GM12878 (cell line): ENCODE measurements around the gene HSPA2. TPM values are rescaled to one million over a fixed set of nuclear protein-coding genes. Genes with fewer than 3 reads are reported as not detected.

Experiments used
- ATF2 ChIP-seq: IDR thresholded peaks from 2 replicates; pipeline ENCODE4 v1.6.1; 2012; ENCODE audit warnings: low read length, inconsistent platforms
- ATF7 ChIP-seq: fragments of 450-650 bp; IDR thresholded peaks from 2 replicates; pipeline ENCODE4 v1.6.1; 2016; ENCODE audit warnings: low read depth, mild to moderate bottlenecking
- BCLAF1 ChIP-seq: fragments of 450-650 bp; IDR thresholded peaks from 2 replicates; pipeline ENCODE4 v1.6.1; 2017; ENCODE audit warnings: antibody characterized with exemption, mild to moderate bottlenecking, moderate library complexity
- CBX3 ChIP-seq: fragments of 200-600 bp; sonication (generic); IDR thresholded peaks from 2 replicates; pipeline ENCODE4 v1.6.1; 2016; ENCODE audit warnings: low read depth, borderline replicate concordance
- HDAC2 ChIP-seq: fragments of 200-600 bp; sonication (generic); IDR thresholded peaks from 2 replicates; pipeline ENCODE4 v1.6.1; 2017
- KAT2A ChIP-seq: conservative IDR thresholded peaks from 2 replicates; pipeline ENCODE4 v1.6.1; 2011; ENCODE audit warnings: low read depth, low read length; ENCODE audit not compliant: control insufficient read depth
- MTA3 ChIP-seq: IDR thresholded peaks from 2 replicates; pipeline ENCODE4 v1.6.1; 2012; ENCODE audit warnings: low read length, inconsistent platforms, borderline replicate concordance
- MYB ChIP-seq: fragments of 150-350 bp; IDR thresholded peaks from 2 replicates; pipeline ENCODE4 v1.6.1; 2014; ENCODE audit warnings: mild to moderate bottlenecking, low read depth, low read length, borderline replicate concordance
- SREBF2 ChIP-seq: IDR thresholded peaks from 2 replicates; pipeline ENCODE4 v1.6.1; 2012; ENCODE audit warnings: mild to moderate bottlenecking, low read length
- TCF7 ChIP-seq: IDR thresholded peaks from 2 replicates; pipeline ENCODE4 v1.6.1; 2014; ENCODE audit warnings: antibody characterized with exemption, borderline replicate concordance
- polyA plus RNA-seq, 11 experiments: library from polyadenylated mRNA; depleted of rRNA in 4 of 11; unstranded in 6 of 11; stranded (reverse) in 5 of 11; fragments of >200 nt; fragmentation: Nextera tagmentation in 4 of 11; fragmentation: Illumina TruSeq in 1 of 11; extraction: Ambion mirVana in 4 of 11; extraction: Trizol in 1 of 11; gene quantifications; 1 replicate in 1 of 11; 2 replicates in 10 of 11; pipeline versions ENCODE4 v1.2.1 to v1.2.3, GENCODE V29; 2011 to 2016; ENCODE audit warnings: inconsistent platforms in 2 of 11, missing spikeins in 2 of 11, low read depth in 1 of 11
- total RNA-seq, 4 experiments: library from RNA; depleted of rRNA in 3 of 4; stranded (reverse); fragments of >200 nt in 3 of 4; fragmentation: Illumina TruSeq in 1 of 4; extraction: Trizol in 1 of 4; gene quantifications; 2 replicates each; pipeline versions ENCODE4 v1.2.1 to v1.2.3, GENCODE V29; 2013 to 2021
- TF ChIP-seq, protein P1 (sequence below): fragments of 450-650 bp; formaldehyde crosslinking; IDR thresholded peaks from 2 replicates; pipeline ENCODE4 v1.4.0; 2022; ENCODE audit warnings: mild to moderate bottlenecking, moderate library complexity
- TF ChIP-seq, protein P2 (sequence below): IDR thresholded peaks from 2 replicates; pipeline ENCODE4 v1.6.1; 2011; ENCODE audit warnings: low read depth, low read length, improper control_type of control experiment, borderline replicate concordance
- TF ChIP-seq, protein P3 (sequence below): fragments of 450-650 bp; IDR thresholded peaks from 2 replicates; pipeline ENCODE4 v1.6.1; 2017; ENCODE audit warnings: mild to moderate bottlenecking, low read depth, inconsistent platforms; ENCODE audit not compliant: poor library complexity, severe bottlenecking
- TF ChIP-seq, protein P4 (sequence below): fragments of 450-650 bp; IDR thresholded peaks from 2 replicates; pipeline ENCODE4 v1.6.1; 2016; ENCODE audit warnings: mild to moderate bottlenecking, moderate library complexity, borderline replicate concordance

HSPA2 gene
- total and polyA plus RNA-seq, 10 of the 15 experiments (the other 5 are each of a cell fraction or from before 2014, with no cell fraction given) = 0.02 to 1.2 (median 0.65) TPM

DNA sequence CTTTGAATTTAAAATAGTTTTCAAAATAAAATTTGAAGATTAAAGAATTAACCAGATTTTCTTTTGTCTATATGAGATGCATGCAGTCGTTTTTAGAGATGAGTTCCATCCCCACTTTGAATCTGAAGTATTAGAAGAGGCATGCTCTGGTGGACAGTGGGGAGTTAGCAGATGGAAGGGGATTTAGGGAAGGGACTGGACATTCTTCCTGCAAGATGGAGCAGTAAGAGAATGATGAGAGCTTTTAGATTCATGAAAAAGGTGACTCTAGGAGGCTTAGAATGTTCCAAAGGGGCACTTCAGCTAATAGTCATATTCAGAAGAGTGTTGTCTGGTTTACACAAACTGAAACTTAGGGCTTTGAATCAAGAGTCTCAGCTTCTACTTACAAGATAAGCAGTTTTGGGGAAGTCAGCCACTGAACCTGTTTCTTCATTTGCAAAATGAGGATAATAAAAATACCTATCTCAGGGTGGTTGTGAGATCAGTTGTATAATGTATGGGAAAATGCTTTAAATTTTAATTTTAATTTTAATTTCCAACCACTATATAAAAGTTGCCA lies 32.2 kb upstream of the HSPA2 start (continued):
- no peak for TF ChIP-seq BCLAF1
- TF ChIP-seq KAT2A = no peak
- TF ChIP-seq MYB = no peak
- TF ChIP-seq MTA3 = 0 out of 2 replicates have a peak, but pooled peaks have one; percentile 32
- no peak for TF ChIP-seq CBX3
- TF ChIP-seq, protein P1, sequence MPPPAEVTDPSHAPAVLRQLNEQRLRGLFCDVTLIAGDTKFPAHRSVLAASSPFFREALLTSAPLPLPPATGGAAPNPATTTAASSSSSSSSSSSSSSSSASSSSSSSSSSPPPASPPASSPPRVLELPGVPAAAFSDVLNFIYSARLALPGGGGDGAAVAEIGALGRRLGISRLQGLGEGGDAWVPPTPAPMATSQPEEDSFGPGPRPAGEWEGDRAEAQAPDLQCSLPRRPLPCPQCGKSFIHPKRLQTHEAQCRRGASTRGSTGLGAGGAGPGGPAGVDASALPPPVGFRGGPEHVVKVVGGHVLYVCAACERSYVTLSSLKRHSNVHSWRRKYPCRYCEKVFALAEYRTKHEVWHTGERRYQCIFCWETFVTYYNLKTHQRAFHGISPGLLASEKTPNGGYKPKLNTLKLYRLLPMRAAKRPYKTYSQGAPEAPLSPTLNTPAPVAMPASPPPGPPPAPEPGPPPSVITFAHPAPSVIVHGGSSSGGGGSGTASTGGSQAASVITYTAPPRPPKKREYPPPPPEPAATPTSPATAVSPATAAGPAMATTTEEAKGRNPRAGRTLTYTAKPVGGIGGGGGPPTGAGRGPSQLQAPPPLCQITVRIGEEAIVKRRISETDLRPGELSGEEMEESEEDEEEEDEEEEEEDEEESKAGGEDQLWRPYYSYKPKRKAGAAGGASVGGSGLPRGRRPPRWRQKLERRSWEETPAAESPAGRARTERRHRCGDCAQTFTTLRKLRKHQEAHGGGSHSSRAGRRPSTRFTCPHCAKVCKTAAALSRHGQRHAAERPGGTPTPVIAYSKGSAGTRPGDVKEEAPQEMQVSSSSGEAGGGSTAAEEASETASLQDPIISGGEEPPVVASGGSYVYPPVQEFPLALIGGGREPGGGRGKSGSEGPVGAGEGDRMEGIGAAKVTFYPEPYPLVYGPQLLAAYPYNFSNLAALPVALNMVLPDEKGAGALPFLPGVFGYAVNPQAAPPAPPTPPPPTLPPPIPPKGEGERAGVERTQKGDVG (CRISPR knock-in tag) = no peak
- no peak for TF ChIP-seq HDAC2
- TF ChIP-seq ATF2 = peak; percentile 66; the same call in 1 of the 2 replicates
- TF ChIP-seq, protein P2, sequence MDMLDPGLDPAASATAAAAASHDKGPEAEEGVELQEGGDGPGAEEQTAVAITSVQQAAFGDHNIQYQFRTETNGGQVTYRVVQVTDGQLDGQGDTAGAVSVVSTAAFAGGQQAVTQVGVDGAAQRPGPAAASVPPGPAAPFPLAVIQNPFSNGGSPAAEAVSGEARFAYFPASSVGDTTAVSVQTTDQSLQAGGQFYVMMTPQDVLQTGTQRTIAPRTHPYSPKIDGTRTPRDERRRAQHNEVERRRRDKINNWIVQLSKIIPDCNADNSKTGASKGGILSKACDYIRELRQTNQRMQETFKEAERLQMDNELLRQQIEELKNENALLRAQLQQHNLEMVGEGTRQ = no peak
- TF ChIP-seq ATF7 = no peak
- TF ChIP-seq, protein P3, sequence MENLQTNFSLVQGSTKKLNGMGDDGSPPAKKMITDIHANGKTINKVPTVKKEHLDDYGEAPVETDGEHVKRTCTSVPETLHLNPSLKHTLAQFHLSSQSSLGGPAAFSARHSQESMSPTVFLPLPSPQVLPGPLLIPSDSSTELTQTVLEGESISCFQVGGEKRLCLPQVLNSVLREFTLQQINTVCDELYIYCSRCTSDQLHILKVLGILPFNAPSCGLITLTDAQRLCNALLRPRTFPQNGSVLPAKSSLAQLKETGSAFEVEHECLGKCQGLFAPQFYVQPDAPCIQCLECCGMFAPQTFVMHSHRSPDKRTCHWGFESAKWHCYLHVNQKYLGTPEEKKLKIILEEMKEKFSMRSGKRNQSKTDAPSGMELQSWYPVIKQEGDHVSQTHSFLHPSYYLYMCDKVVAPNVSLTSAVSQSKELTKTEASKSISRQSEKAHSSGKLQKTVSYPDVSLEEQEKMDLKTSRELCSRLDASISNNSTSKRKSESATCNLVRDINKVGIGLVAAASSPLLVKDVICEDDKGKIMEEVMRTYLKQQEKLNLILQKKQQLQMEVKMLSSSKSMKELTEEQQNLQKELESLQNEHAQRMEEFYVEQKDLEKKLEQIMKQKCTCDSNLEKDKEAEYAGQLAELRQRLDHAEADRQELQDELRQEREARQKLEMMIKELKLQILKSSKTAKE = peak; percentile 62
- no peak for TF ChIP-seq SREBF2
- TF ChIP-seq TCF7 = no peak
- TF ChIP-seq, protein P4, sequence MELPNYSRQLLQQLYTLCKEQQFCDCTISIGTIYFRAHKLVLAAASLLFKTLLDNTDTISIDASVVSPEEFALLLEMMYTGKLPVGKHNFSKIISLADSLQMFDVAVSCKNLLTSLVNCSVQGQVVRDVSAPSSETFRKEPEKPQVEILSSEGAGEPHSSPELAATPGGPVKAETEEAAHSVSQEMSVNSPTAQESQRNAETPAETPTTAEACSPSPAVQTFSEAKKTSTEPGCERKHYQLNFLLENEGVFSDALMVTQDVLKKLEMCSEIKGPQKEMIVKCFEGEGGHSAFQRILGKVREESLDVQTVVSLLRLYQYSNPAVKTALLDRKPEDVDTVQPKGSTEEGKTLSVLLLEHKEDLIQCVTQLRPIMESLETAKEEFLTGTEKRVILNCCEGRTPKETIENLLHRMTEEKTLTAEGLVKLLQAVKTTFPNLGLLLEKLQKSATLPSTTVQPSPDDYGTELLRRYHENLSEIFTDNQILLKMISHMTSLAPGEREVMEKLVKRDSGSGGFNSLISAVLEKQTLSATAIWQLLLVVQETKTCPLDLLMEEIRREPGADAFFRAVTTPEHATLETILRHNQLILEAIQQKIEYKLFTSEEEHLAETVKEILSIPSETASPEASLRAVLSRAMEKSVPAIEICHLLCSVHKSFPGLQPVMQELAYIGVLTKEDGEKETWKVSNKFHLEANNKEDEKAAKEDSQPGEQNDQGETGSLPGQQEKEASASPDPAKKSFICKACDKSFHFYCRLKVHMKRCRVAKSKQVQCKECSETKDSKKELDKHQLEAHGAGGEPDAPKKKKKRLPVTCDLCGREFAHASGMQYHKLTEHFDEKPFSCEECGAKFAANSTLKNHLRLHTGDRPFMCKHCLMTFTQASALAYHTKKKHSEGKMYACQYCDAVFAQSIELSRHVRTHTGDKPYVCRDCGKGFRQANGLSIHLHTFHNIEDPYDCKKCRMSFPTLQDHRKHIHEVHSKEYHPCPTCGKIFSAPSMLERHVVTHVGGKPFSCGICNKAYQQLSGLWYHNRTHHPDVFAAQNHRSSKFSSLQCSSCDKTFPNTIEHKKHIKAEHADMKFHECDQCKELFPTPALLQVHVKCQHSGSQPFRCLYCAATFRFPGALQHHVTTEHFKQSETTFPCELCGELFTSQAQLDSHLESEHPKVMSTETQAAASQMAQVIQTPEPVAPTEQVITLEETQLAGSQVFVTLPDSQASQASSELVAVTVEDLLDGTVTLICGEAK = no peak
